ENCODE measurements around the gene SAMD14. TPM values are rescaled to one million over a fixed set of nuclear protein-coding genes. Genes with fewer than 3 reads are reported as not detected.

SAMD14 gene
- polyA plus RNA-seq, 2 of the 4 experiments (the other 2 are of a cell fraction): 0.12 to 0.75 TPM

DNA sequence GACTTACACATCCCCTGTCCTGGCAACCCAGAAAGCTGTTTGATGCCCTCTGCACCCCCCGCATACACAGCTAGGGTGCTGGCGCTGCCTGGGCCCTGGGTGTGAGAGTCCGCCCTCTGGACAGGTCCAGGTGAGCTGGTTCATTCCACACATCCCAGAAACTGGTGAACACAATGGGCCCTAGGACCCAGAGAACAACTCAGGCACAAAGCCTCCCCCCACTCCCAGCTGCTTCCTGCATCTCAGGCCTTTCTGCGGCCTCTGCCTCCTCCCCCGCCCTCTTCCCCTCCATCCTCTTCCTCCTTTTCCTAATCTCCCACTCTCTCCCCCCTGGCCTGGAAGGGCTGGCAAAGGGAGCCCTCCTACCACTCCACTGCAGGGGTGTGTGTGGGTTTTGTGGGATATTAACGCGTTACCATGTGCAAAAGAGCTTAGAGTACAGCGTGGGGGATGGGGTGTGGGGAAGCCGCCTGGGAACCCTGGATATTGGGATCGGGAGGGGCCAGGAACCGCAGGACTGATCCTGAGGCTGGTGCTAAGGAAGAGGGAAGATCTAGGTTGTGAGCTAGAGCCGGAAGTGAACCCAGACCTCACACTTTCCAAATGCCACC lies 22.1 kb upstream of the SAMD14 start (continued):
- TF ChIP-seq, protein P1, sequence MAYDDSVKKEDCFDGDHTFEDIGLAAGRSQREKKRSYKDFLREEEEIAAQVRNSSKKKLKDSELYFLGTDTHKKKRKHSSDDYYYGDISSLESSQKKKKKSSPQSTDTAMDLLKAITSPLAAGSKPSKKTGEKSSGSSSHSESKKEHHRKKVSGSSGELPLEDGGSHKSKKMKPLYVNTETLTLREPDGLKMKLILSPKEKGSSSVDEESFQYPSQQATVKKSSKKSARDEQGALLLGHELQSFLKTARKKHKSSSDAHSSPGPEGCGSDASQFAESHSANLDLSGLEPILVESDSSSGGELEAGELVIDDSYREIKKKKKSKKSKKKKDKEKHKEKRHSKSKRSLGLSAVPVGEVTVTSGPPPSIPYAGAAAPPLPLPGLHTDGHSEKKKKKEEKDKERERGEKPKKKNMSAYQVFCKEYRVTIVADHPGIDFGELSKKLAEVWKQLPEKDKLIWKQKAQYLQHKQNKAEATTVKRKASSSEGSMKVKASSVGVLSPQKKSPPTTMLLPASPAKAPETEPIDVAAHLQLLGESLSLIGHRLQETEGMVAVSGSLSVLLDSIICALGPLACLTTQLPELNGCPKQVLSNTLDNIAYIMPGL (CRISPR knock-in tag; IDR thresholded peaks at IDR 0.05; ENCODE audit: borderline replicate concordance): 0 out of 2 replicates have a peak, but pooled peaks have one; percentile 15
- TF ChIP-seq, protein P2, sequence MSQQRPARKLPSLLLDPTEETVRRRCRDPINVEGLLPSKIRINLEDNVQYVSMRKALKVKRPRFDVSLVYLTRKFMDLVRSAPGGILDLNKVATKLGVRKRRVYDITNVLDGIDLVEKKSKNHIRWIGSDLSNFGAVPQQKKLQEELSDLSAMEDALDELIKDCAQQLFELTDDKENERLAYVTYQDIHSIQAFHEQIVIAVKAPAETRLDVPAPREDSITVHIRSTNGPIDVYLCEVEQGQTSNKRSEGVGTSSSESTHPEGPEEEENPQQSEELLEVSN (IDR thresholded peaks at IDR 0.05; ENCODE audit: borderline replicate concordance, low read depth): 0 out of 2 replicates have a peak, but pooled peaks have one; percentile 37

DNA sequence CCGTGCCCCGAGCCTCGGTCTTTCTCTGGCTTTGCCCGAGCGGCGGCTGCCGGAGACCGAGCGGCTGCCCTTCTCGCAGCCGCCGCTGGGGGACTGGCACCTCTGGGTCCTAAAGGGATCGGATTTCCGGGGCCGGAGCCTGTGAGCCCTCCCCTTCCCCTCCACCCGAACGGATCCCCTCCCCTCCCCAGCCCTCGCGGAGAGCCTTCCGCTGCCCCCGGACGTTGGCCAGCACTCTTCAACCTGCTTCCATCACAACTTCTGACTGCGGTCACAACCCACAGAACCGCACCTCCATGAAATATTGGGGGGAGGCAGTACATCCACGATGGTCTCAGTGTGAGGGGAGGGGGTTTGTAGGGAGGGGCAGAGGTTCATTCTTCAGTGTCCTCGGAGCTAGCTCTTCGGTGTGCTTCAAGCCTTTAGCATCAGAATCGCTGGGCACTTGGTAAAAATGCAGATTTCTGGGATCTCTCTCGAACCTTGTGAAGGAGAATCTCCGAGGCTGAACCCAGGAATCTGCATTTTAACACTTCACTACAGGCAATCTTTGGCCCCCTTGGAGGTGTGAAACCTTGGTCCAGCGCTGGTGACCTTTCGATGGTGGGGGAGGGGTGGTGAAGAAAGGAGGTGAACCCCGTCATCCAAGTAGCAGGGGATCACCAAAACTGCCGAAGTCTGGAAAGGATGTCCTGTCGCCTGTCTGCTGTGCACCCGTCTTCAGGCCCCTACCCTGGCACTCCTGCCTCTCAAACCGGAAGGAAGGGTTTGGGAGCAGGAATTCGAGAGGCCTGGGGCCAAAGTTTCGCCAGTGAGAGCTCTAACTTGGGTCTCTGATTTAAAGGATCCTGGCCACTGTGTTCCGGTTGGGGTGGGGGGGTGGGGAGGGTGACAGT lies 21.3 kb upstream of the SAMD14 start:
- Histone ChIP-seq H3K4me2 (peak overlapping the region; percentile 95), H3K4me1 (peaks cover 49% of the 10 kb centered on the region), H3K4me3 (peak overlapping the region; percentile 86), H3K27ac (peak overlapping the region; percentile 96 to 98), H3K9me3 (no peaks in the 10 kb centered on the region)
- ATAC-seq (peak; percentile 71 to 78), DNase-seq (ENCODE audit: low read depth in 1 of 2, low spot score in 1 of 2) (peak; percentile 96 to 97), FAIRE-seq (peak; percentile 7)
- POLR2A ChIA-PET: interaction anchor here (0.6 to 2.2 kb wide), 12 partner anchors 10 to 328 kb away, joined by 3 to 21 read pairs (median 6); partner anchors contain the start of genes PDK2 and SGCA
- under 1% methylated on average over 33 of the region's 40 CpGs for WGBS (ENCODE audit: missing lambda C conversion rate)
- CTCF ChIA-PET: interaction anchor here (0.6 to 60.2 kb wide), 14 partner anchors 10 to 269 kb away, joined by 3 to 1356 read pairs (median 4); partner anchors contain the start of genes PDK2 and SGCA
- TF ChIP-seq POLR2A (IDR thresholded peaks at IDR 0.05; ENCODE audit: low read length) (peak; percentile 73), RNF2 (IDR thresholded peaks at IDR 0.05; ENCODE audit: borderline replicate concordance, low read depth) (no peak), RARB (CRISPR knock-in tag; IDR thresholded peaks at IDR 0.05) (0 out of 2 replicates have a peak, but pooled peaks have one; percentile 40), JUNB (IDR thresholded peaks at IDR 0.05) (no peak), HDAC2 (IDR thresholded peaks at IDR 0.05) (peak; percentile 93), ESRRA (IDR thresholded peaks at IDR 0.05; ENCODE audit: borderline replicate concordance, low read length) (0 out of 2 replicates have a peak, but pooled peaks have one; percentile 31), FOXS1 (CRISPR knock-in tag; IDR thresholded peaks at IDR 0.05) (no peak), KDM5A (IDR thresholded peaks at IDR 0.05) (no peak), CHD4 (IDR thresholded peaks at IDR 0.05; ENCODE audit: borderline replicate concordance) (peak; percentile 98), CBX8 (IDR thresholded peaks at IDR 0.05) (no peak), FOSL2 (IDR thresholded peaks at IDR 0.05) (no peak), FOSL2 (CRISPR knock-in tag; IDR thresholded peaks at IDR 0.05) (no peak), HOXA7 (CRISPR knock-in tag; IDR thresholded peaks at IDR 0.05) (no peak), RFX5 (IDR thresholded peaks at IDR 0.05) (no peak), FOSB (CRISPR knock-in tag; IDR thresholded peaks at IDR 0.05) (no peak), SREBF2 (IDR thresholded peaks at IDR 0.05) (no peak), ZC3H11A (IDR thresholded peaks at IDR 0.05) (no peak), HOXB13 (CRISPR knock-in tag; IDR thresholded peaks at IDR 0.05; ENCODE audit: low read depth) (no peak), TFCP2L1 (CRISPR knock-in tag; IDR thresholded peaks at IDR 0.05) (no peak), JUN (IDR thresholded peaks at IDR 0.05) (peak; percentile 70 to 79), GATA3 (IDR thresholded peaks at IDR 0.05; ENCODE audit: borderline replicate concordance) (peak; percentile 57; the same call in 1 of the 2 replicates), EHF (CRISPR knock-in tag; IDR thresholded peaks at IDR 0.05) (no peak)
- TF ChIP-seq, protein P3, sequence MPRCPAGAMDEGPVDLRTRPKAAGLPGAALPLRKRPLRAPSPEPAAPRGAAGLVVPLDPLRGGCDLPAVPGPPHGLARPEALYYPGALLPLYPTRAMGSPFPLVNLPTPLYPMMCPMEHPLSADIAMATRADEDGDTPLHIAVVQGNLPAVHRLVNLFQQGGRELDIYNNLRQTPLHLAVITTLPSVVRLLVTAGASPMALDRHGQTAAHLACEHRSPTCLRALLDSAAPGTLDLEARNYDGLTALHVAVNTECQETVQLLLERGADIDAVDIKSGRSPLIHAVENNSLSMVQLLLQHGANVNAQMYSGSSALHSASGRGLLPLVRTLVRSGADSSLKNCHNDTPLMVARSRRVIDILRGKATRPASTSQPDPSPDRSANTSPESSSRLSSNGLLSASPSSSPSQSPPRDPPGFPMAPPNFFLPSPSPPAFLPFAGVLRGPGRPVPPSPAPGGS (IDR thresholded peaks at IDR 0.05): peak; percentile 25; the same call in 2 of the 3 replicates
- TF ChIP-seq, protein P1 (CRISPR knock-in tag; IDR thresholded peaks at IDR 0.05; ENCODE audit: borderline replicate concordance): no peak
- TF ChIP-seq, protein P2 (IDR thresholded peaks at IDR 0.05; ENCODE audit: borderline replicate concordance, low read depth): peak; percentile 67
- TF ChIP-seq, protein P4, sequence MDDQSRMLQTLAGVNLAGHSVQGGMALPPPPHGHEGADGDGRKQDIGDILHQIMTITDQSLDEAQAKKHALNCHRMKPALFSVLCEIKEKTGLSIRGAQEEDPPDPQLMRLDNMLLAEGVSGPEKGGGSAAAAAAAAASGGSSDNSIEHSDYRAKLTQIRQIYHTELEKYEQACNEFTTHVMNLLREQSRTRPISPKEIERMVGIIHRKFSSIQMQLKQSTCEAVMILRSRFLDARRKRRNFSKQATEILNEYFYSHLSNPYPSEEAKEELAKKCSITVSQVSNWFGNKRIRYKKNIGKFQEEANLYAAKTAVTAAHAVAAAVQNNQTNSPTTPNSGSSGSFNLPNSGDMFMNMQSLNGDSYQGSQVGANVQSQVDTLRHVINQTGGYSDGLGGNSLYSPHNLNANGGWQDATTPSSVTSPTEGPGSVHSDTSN (IDR thresholded peaks at IDR 0.05): peak; percentile 20; the same call in 1 of the 2 replicates
- TF ChIP-seq, protein P5, sequence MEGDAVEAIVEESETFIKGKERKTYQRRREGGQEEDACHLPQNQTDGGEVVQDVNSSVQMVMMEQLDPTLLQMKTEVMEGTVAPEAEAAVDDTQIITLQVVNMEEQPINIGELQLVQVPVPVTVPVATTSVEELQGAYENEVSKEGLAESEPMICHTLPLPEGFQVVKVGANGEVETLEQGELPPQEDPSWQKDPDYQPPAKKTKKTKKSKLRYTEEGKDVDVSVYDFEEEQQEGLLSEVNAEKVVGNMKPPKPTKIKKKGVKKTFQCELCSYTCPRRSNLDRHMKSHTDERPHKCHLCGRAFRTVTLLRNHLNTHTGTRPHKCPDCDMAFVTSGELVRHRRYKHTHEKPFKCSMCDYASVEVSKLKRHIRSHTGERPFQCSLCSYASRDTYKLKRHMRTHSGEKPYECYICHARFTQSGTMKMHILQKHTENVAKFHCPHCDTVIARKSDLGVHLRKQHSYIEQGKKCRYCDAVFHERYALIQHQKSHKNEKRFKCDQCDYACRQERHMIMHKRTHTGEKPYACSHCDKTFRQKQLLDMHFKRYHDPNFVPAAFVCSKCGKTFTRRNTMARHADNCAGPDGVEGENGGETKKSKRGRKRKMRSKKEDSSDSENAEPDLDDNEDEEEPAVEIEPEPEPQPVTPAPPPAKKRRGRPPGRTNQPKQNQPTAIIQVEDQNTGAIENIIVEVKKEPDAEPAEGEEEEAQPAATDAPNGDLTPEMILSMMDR (IDR thresholded peaks at IDR 0.05): peak; percentile 36; the same call in 1 of the 3 replicates

Measured in A549 (cell line).